GM12865 (cell line): Measurements from ENCODE around the gene TPD52L2.
A peak's percentile ranks its signal among the peaks of the same experiment; 100 is the strongest.

Experiments used
- DNase-seq: peaks from one replicate; pipeline ENCODE4 v3.0.0; 2010; ENCODE audit warnings: low read depth
- H3K4me3 ChIP-seq: 2 replicates; pipeline ENCODE4 v1.5.1; 2011; ENCODE audit warnings: mild to moderate bottlenecking, low read depth, low read length, control low read depth
- CTCF ChIP-seq: IDR thresholded peaks from 2 replicates; pipeline ENCODE4 v1.5.1; 2011; ENCODE audit warnings: low read length, control low read depth, low read depth, inconsistent platforms; ENCODE audit not compliant: insufficient read depth; ENCODE audit errors: missing control alignments

Gene TPD52L2

GRCh38 chr20:63932606-63933160 is 67.6 kb downstream of the TPD52L2 start:
- no peak for TF ChIP-seq CTCF
- DNase-seq = no peak
- H3K4me3 ChIP-seq = no peak overlapping the region

- no peak for DNase-seq
- no peak for TF ChIP-seq CTCF
- no peak overlapping the region for H3K4me3 ChIP-seq
These were observed 68.6 kb downstream of the TPD52L2 start for GRCh38 chr20:63933646-63934045.

- DNase-seq = no peak
- no peak overlapping the region for H3K4me3 ChIP-seq
- peak; percentile 11 for TF ChIP-seq CTCF
These were observed 69.4 kb downstream of the TPD52L2 start for GRCh38 chr20:63934271-63935068.

GRCh38 chr20:63935447-63935846 is 70.4 kb downstream of the TPD52L2 start:
- H3K4me3 ChIP-seq = no peak overlapping the region
- no peak for DNase-seq
- no peak for TF ChIP-seq CTCF

GRCh38 chr20:63937596-63937995 is 72.5 kb downstream of the TPD52L2 start:
- no peak for DNase-seq
- no peak for TF ChIP-seq CTCF
- no peak overlapping the region for H3K4me3 ChIP-seq

- H3K4me3 ChIP-seq = no peak overlapping the region
- no peak for TF ChIP-seq CTCF
- no peak for DNase-seq
These were observed 74.2 kb downstream of the TPD52L2 start for GRCh38 chr20:63939061-63939935.
